ENCODE measurements around the gene RNF38.
"Not testable (repeated sequence)": the region's sequence is repeated elsewhere in the genome, so short reads cannot be mapped to it uniquely, and the experiment has no call there.

Gene RNF38

DNA sequence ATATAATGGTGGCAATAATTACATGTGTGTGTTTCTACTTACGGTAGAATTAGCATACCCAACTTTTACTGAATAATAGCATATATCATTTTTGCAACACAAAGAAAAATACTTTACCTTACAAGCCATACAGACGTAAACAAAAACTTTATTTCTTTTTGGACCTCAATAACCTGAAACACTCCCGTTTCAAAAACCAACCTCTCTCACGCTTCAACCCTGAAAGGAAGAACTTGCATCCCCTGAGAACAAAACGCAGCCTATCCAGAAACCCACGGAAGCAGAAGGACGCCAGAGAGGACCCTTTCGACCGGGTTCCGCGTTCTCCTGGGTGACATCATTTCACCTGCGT lies at the start of gene RNF38:
Gene RNF38 (minus strand): TSS at position 290 of the 352 bp plus-strand sequence. CDS start 161 bp downstream, at position 129.
- TF ChIP-seq ISL1 (CRISPR knock-in tag; IDR thresholded peaks at IDR 0.05) = no peak
- TF ChIP-seq OSR1 (CRISPR knock-in tag; IDR thresholded peaks at IDR 0.05) = no peak
- no peak for TF ChIP-seq SNAI2 (CRISPR knock-in tag; IDR thresholded peaks at IDR 0.05)
- TF ChIP-seq ZNF70 (CRISPR knock-in tag; IDR thresholded peaks at IDR 0.05) = no peak
- TF ChIP-seq, protein P1, sequence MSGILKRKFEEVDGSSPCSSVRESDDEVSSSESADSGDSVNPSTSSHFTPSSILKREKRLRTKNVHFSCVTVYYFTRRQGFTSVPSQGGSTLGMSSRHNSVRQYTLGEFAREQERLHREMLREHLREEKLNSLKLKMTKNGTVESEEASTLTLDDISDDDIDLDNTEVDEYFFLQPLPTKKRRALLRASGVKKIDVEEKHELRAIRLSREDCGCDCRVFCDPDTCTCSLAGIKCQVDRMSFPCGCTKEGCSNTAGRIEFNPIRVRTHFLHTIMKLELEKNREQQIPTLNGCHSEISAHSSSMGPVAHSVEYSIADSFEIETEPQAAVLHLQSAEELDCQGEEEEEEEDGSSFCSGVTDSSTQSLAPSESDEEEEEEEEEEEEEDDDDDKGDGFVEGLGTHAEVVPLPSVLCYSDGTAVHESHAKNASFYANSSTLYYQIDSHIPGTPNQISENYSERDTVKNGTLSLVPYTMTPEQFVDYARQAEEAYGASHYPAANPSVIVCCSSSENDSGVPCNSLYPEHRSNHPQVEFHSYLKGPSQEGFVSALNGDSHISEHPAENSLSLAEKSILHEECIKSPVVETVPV (CRISPR knock-in tag; IDR thresholded peaks at IDR 0.05) = no peak
- TF ChIP-seq, protein P2, sequence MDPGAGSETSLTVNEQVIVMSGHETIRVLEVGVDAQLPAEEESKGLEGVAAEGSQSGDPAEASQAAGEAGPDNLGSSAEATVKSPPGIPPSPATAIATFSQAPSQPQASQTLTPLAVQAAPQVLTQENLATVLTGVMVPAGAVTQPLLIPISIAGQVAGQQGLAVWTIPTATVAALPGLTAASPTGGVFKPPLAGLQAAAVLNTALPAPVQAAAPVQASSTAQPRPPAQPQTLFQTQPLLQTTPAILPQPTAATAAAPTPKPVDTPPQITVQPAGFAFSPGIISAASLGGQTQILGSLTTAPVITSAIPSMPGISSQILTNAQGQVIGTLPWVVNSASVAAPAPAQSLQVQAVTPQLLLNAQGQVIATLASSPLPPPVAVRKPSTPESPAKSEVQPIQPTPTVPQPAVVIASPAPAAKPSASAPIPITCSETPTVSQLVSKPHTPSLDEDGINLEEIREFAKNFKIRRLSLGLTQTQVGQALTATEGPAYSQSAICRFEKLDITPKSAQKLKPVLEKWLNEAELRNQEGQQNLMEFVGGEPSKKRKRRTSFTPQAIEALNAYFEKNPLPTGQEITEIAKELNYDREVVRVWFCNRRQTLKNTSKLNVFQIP (CRISPR knock-in tag; IDR thresholded peaks at IDR 0.05; ENCODE audit: borderline replicate concordance, low read depth) = no peak
- no peak for TF ChIP-seq ESRRG (CRISPR knock-in tag; IDR thresholded peaks at IDR 0.05)
- no peak for TF ChIP-seq ARNTL (CRISPR knock-in tag; IDR thresholded peaks at IDR 0.05; ENCODE audit: borderline replicate concordance, low read depth)
- TF ChIP-seq, protein P3, sequence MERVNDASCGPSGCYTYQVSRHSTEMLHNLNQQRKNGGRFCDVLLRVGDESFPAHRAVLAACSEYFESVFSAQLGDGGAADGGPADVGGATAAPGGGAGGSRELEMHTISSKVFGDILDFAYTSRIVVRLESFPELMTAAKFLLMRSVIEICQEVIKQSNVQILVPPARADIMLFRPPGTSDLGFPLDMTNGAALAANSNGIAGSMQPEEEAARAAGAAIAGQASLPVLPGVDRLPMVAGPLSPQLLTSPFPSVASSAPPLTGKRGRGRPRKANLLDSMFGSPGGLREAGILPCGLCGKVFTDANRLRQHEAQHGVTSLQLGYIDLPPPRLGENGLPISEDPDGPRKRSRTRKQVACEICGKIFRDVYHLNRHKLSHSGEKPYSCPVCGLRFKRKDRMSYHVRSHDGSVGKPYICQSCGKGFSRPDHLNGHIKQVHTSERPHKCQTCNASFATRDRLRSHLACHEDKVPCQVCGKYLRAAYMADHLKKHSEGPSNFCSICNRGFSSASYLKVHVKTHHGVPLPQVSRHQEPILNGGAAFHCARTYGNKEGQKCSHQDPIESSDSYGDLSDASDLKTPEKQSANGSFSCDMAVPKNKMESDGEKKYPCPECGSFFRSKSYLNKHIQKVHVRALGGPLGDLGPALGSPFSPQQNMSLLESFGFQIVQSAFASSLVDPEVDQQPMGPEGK (CRISPR knock-in tag; IDR thresholded peaks at IDR 0.05; ENCODE audit: borderline replicate concordance) = no peak
- TF ChIP-seq, protein P4, sequence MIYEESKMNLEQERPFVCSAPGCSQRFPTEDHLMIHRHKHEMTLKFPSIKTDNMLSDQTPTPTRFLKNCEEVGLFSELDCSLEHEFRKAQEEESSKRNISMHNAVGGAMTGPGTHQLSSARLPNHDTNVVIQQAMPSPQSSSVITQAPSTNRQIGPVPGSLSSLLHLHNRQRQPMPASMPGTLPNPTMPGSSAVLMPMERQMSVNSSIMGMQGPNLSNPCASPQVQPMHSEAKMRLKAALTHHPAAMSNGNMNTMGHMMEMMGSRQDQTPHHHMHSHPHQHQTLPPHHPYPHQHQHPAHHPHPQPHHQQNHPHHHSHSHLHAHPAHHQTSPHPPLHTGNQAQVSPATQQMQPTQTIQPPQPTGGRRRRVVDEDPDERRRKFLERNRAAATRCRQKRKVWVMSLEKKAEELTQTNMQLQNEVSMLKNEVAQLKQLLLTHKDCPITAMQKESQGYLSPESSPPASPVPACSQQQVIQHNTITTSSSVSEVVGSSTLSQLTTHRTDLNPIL (CRISPR knock-in tag; IDR thresholded peaks at IDR 0.05; ENCODE audit: low read depth) = no peak

DNA sequence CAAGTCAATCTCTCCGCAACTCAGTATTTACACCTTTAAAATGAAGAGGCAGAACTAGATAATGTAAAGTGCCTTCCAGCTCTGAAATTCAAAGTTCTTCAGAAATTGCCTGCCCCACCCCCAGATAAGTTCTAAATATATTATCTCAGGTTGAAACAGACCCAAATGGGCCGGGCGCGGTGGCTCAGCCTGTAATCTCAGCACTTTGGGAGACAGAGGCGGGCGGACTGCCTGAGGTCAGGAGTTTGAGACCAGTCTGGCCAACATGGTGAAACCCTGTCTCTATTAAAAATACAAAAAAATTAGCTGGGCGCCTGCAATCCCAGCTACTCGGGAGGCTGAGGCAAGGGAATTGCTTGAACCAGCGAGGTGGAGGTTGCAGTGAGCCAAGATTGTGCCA lies 48.5 kb upstream of the RNF38 start:
- not testable (repeated sequence) for ATAC-seq

More for the DNA sequence above, at the start of gene RNF38:
- ATAC-seq = no peak

DNA sequence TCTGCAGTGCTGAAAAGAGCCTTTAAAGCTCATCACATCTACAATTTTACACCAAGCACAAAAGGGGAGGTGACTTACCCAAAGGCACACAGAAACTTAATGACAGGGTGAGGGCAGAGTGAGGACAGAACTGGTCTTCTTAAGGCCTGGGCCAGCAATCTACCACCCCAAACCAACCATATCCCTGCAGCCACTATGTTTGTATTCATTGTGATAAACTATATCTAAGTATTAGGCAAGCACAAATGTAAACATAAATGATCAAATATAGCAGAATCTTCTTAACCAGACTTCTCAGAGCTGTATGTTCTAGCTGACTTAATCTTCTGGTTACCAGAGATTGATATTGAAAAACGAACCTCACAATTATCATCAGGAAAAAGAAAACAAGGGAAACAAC lies 47.9 kb upstream of the RNF38 start:
- TF ChIP-seq, protein P1 (CRISPR knock-in tag; IDR thresholded peaks at IDR 0.05) = no peak
- TF ChIP-seq ARNTL (CRISPR knock-in tag; IDR thresholded peaks at IDR 0.05; ENCODE audit: borderline replicate concordance, low read depth) (no peak), GLIS3 (CRISPR knock-in tag; IDR thresholded peaks at IDR 0.05) (no peak), ZC3H10 (CRISPR knock-in tag; IDR thresholded peaks at IDR 0.05) (no peak), ZNF565 (CRISPR knock-in tag; conservative IDR thresholded peaks at IDR 0.05; ENCODE audit: low read depth) (no peak), ISL1 (CRISPR knock-in tag; IDR thresholded peaks at IDR 0.05) (no peak), SNAI2 (CRISPR knock-in tag; IDR thresholded peaks at IDR 0.05) (no peak), PPARA (CRISPR knock-in tag; IDR thresholded peaks at IDR 0.05; ENCODE audit: borderline replicate concordance) (no peak), RARB (CRISPR knock-in tag; IDR thresholded peaks at IDR 0.05) (no peak), ESRRG (CRISPR knock-in tag; IDR thresholded peaks at IDR 0.05) (no peak), ZFP30 (CRISPR knock-in tag; IDR thresholded peaks at IDR 0.05) (no peak), TCF4 (CRISPR knock-in tag; IDR thresholded peaks at IDR 0.05; ENCODE audit: borderline replicate concordance) (no peak), OSR1 (CRISPR knock-in tag; IDR thresholded peaks at IDR 0.05) (no peak), ZNF8 (CRISPR knock-in tag; IDR thresholded peaks at IDR 0.05) (no peak), TOX (CRISPR knock-in tag; IDR thresholded peaks at IDR 0.05; ENCODE audit: borderline replicate concordance) (no peak), ZFP3 (CRISPR knock-in tag; IDR thresholded peaks at IDR 0.05) (no peak), BACH2 (CRISPR knock-in tag; IDR thresholded peaks at IDR 0.05; ENCODE audit: borderline replicate concordance) (no peak)
- TF ChIP-seq, protein P4 (CRISPR knock-in tag; IDR thresholded peaks at IDR 0.05; ENCODE audit: low read depth) = no peak
- TF ChIP-seq, protein P5, sequence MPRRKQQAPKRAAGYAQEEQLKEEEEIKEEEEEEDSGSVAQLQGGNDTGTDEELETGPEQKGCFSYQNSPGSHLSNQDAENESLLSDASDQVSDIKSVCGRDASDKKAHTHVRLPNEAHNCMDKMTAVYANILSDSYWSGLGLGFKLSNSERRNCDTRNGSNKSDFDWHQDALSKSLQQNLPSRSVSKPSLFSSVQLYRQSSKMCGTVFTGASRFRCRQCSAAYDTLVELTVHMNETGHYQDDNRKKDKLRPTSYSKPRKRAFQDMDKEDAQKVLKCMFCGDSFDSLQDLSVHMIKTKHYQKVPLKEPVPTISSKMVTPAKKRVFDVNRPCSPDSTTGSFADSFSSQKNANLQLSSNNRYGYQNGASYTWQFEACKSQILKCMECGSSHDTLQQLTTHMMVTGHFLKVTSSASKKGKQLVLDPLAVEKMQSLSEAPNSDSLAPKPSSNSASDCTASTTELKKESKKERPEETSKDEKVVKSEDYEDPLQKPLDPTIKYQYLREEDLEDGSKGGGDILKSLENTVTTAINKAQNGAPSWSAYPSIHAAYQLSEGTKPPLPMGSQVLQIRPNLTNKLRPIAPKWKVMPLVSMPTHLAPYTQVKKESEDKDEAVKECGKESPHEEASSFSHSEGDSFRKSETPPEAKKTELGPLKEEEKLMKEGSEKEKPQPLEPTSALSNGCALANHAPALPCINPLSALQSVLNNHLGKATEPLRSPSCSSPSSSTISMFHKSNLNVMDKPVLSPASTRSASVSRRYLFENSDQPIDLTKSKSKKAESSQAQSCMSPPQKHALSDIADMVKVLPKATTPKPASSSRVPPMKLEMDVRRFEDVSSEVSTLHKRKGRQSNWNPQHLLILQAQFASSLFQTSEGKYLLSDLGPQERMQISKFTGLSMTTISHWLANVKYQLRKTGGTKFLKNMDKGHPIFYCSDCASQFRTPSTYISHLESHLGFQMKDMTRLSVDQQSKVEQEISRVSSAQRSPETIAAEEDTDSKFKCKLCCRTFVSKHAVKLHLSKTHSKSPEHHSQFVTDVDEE (CRISPR knock-in tag; IDR thresholded peaks at IDR 0.05) = no peak
- TF ChIP-seq, protein P3 (CRISPR knock-in tag; IDR thresholded peaks at IDR 0.05; ENCODE audit: borderline replicate concordance) = no peak
- ATAC-seq = no peak

DNA sequence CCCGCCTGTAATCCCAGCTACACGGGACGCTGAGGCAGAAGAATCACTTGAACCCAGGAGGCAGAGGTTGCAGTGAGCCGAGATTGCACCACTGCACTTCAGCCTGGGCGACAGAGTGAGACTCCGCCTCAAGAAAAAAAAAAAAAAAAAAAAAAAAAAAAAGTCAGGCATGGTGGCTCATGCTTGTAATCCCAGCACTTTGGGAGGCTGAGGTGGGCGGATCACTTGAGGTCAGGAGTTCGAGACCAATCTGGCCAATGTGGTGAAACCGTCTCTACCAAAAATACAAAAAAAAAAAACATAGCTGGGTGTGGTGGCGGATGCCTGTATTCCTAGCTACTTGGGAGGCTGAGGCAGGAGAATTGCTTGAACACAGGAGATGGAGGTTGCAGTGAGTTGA lies 46.6 kb upstream of the RNF38 start:
- ATAC-seq = not testable (repeated sequence)

Data from SK-N-SH treated with all-trans-retinoic acid at 6 μM for 48 hours (cell line).